Panc1 (cell line): ENCODE data around the gene MRRF. TPM values are rescaled to one million over a fixed set of nuclear protein-coding genes. Genes with fewer than 3 reads are reported as not detected.

Experiments
- ATAC-seq: fragments of 200-7000 bp; cut with Tn5 transposase; 2 replicates; pipeline ENCODE4 v1.9.1; 2020; ENCODE audit warnings: mild to moderate bottlenecking, moderate library complexity
- BruUV-seq: library from RNA; stranded (reverse); fragments of 400-500 nt; replicated peaks from 2 replicates; lab custom pipeline; 2021; lab: Mats Ljungman, UMichigan
- CTCF ChIA-PET: fragments of 300-600 bp; sonication (Branson Sonifier 250); formaldehyde crosslinking; loops from one replicate; lab custom pipeline; 2022; ENCODE audit warnings: antibody characterized with exemption; lab: Charles Lee
- POLR2A ChIA-PET: fragments of 300-600 bp; sonication (Branson Sonifier 250); formaldehyde crosslinking; loops from one replicate; lab custom pipeline; 2022; ENCODE audit warnings: antibody characterized with exemption; lab: Charles Lee
- DNase-seq: peaks from one replicate; pipeline ENCODE4 v3.0.0-alpha.2; 2010; ENCODE audit warnings: low read depth, low spot score
- H3K27ac ChIP-seq: 2 replicates; pipeline ENCODE4 v1.5.1; 2011; ENCODE audit warnings: mild to moderate bottlenecking, low read length, inconsistent platforms
- H3K27me3 ChIP-seq: fragments of 200-500 bp; sonication (Bioruptor generic); 2 replicates; pipeline ENCODE4 v1.6.0; 2014; ENCODE audit warnings: low read length, inconsistent platforms; ENCODE audit not compliant: control insufficient read depth, insufficient read depth
- H3K36me3 ChIP-seq: fragments of 200-500 bp; sonication (Bioruptor generic); 2 replicates; pipeline ENCODE4 v1.5.1; 2014; ENCODE audit warnings: inconsistent platforms, mild to moderate bottlenecking, low read length, moderate library complexity; ENCODE audit not compliant: control insufficient read depth, insufficient read depth
- H3K4me1 ChIP-seq: 2 replicates; pipeline ENCODE4 v1.5.1; 2011; ENCODE audit warnings: inconsistent platforms, mild to moderate bottlenecking, low read length, moderate library complexity; ENCODE audit not compliant: control insufficient read depth, insufficient read depth
- H3K4me3 ChIP-seq, 2 experiments: 2 replicates each; pipeline ENCODE4 v1.5.1; 2011 to 2012; ENCODE audit warnings: low read depth in 2 of 2, low read length in 2 of 2, mild to moderate bottlenecking in 2 of 2, inconsistent platforms in 1 of 2, moderate library complexity in 1 of 2
- H3K9me3 ChIP-seq: fragments of 200-500 bp; sonication (Bioruptor generic); 2 replicates; pipeline ENCODE4 v1.5.1; 2014; ENCODE audit warnings: low read depth, mild to moderate bottlenecking, inconsistent platforms, low read length, moderate library complexity; ENCODE audit not compliant: control insufficient read depth, insufficient read depth
- CTCF ChIP-seq: fragments of 450-650 bp; IDR thresholded peaks from 2 replicates; pipeline ENCODE4 v1.5.1; 2017; ENCODE audit warnings: mild to moderate bottlenecking
- POLR2AphosphoS5 ChIP-seq: IDR thresholded peaks from 2 replicates; pipeline ENCODE4 v1.6.1; 2012; ENCODE audit warnings: mild to moderate bottlenecking, low read depth, low read length, moderate library complexity
- REST ChIP-seq, 2 experiments: IDR thresholded peaks; 2 replicates each; pipeline ENCODE4 v1.6.1; 2011 to 2012; ENCODE audit warnings: low read depth in 2 of 2, control low read depth in 1 of 2, low read length in 1 of 2, mild to moderate bottlenecking in 1 of 2, moderate library complexity in 1 of 2; ENCODE audit not compliant: insufficient read depth in 1 of 2
- SIN3A ChIP-seq: IDR thresholded peaks from 2 replicates; pipeline ENCODE4 v1.6.1; 2012; ENCODE audit warnings: low read depth, mild to moderate bottlenecking, low read length, moderate library complexity, borderline replicate concordance; ENCODE audit not compliant: insufficient read depth
- TCF7L2 ChIP-seq: IDR thresholded peaks from 2 replicates; pipeline ENCODE4 v1.6.1; 2011; ENCODE audit warnings: mild to moderate bottlenecking, low read depth, low read length, inconsistent platforms
- in situ Hi-C: cut with HindIII; loops from 2 replicates; pipeline ENCODE4 v1.10.0; 2016; ENCODE audit warnings: low sequenced_read_pairs, low pct_unique_long_range_greater_than_20kb
- intact Hi-C: fragments of 100-400 bp; cut with micrococcal nuclease; formaldehyde crosslinking; loops from one replicate; pipeline ENCODE4 v1.10.0; 2022; ENCODE audit not compliant: unreplicated experiment
- total RNA-seq: library from RNA; stranded (reverse); gene quantifications from one replicate; pipeline ENCODE4 v1.2.1, GENCODE V29; 2021; ENCODE audit not compliant: unreplicated experiment

Gene MRRF
- total RNA-seq, 1 experiment from 2014 or later, result 28.4 TPM

DNA sequence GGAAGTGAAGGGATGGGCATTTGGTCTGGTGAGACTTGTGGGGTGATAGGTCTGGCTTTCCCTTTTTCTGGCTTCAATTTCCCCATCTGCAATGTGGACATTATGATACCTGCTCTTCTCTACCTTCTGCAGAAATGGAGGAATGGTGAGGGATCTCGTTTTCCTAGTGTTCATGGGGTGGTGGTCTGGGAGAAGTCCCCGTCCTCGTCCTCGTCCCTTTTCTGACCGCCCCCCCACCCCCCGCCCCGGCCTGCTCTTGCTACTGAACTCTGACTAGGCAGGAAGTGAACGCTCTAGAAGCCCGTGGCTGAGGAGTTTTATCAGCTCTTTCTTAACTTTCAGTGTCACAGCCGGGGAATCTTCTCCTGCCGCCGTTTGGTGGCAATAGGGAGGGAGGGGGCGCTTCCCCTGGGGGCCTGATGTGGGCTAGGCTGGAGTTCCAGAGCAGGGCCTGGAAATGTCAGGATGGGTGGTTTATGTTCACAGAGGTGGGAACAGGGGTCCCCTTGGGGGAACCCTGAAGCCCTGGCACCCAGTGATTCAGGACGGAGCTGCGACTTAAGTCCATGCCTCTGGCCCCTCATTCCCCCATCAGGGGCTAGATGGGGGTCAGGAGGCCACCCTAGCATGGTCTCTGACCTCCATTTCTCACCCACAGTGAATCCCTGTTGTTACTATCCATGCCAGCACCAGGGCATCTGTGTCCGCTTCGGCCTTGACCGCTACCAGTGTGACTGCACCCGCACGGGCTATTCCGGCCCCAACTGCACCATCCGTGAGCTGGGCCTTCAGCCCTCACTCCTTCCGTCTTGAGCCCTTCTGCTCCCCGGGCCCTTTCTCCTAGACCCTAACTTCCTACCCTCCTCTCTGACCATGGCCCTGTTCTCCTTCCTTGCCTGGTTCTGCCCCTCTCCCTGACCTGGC, 112.8 kb downstream of the MRRF start:
- ATAC-seq (no peak), DNase-seq (no peak)
- in situ Hi-C loops, result no loop called here
- POLR2A ChIA-PET, result no interaction called here
- H3K9me3 ChIP-seq, result no peaks in the 10 kb centered on the region
- peaks cover 6% of the 10 kb centered on the region; the same call in 1 of the 2 replicates for H3K4me1 ChIP-seq
- no peak for TF ChIP-seq REST (IDR thresholded peaks at IDR 0.05; ENCODE audit: insufficient read depth in 1 of 2, low read depth in 2 of 2, low read length in 1 of 2)
- no peak for TF ChIP-seq CTCF
- no peak for TF ChIP-seq SIN3A
- no peak for TF ChIP-seq POLR2AphosphoS5
- no peak for TF ChIP-seq TCF7L2
- no peak overlapping the region for H3K4me3 ChIP-seq
- BruUV-seq, result no TSS peak
- intact Hi-C loops, result no loop called here
- H3K36me3 ChIP-seq, result no peaks in the 10 kb centered on the region
- no peaks in the 10 kb centered on the region for H3K27me3 ChIP-seq
- H3K27ac ChIP-seq, result peak overlapping the region; percentile 61; the same call in 1 of the 2 replicates
- CTCF ChIA-PET, result no interaction called here

DNA sequence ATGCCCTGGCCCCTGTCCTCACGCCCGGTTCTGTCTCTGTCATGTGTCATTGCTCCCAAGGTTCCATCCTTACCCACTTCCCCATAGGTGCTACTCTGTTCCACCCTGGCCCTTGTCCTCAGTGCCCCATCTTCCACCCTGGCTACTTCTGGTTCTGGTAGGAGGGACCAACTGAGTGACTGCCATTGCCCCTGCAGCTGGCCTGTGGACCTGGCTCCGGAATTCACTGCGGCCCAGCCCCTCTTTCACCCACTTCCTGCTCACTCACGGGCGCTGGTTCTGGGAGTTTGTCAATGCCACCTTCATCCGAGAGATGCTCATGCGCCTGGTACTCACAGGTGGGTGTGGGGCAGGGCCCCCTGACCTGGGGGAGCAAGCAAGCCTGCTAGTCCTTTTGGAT, 113.6 kb downstream of the MRRF start:
- Histone ChIP-seq H3K4me3 (no peak overlapping the region), H3K27me3 (no peaks in the 10 kb centered on the region), H3K27ac (peak overlapping the region; percentile 9; the same call in 1 of the 2 replicates), H3K4me1 (peaks cover 6% of the 10 kb centered on the region; the same call in 1 of the 2 replicates), H3K36me3 (no peaks in the 10 kb centered on the region), H3K9me3 (no peaks in the 10 kb centered on the region)
- no TSS peak for BruUV-seq
- intact Hi-C loops, result no loop called here
- ChIA-PET POLR2A (no interaction called here), CTCF (no interaction called here)
- in situ Hi-C loops, result no loop called here
- ATAC-seq, result no peak
- no peak for TF ChIP-seq REST (IDR thresholded peaks at IDR 0.05; ENCODE audit: insufficient read depth in 1 of 2, low read depth in 2 of 2, low read length in 1 of 2)
- TF ChIP-seq SIN3A, result no peak
- no peak for TF ChIP-seq CTCF
- no peak for TF ChIP-seq TCF7L2
- TF ChIP-seq POLR2AphosphoS5, result no peak
- no peak for DNase-seq
